Fibroblast of skin of left quadriceps (primary cell): Measurements from ENCODE around the gene JUNB.

ENCODE experiments used
- DNase-seq, 2 experiments: peaks; one replicate each; pipeline ENCODE4 v3.0.0-alpha.2; 2013; ENCODE audit warnings: low read depth in 2 of 2

Gene JUNB

DNA sequence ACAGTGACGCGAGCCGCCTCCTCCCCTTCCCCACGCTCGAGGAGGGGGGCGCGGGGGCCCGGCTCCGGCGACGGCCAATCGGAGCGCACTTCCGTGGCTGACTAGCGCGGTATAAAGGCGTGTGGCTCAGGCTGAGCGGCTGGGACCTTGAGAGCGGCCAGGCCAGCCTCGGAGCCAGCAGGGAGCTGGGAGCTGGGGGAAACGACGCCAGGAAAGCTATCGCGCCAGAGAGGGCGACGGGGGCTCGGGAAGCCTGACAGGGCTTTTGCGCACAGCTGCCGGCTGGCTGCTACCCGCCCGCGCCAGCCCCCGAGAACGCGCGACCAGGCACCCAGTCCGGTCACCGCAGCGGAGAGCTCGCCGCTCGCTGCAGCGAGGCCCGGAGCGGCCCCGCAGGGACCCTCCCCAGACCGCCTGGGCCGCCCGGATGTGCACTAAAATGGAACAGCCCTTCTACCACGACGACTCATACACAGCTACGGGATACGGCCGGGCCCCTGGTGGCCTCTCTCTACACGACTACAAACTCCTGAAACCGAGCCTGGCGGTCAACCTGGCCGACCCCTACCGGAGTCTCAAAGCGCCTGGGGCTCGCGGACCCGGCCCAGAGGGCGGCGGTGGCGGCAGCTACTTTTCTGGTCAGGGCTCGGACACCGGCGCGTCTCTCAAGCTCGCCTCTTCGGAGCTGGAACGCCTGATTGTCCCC lies at the start of gene JUNB:
Gene JUNB (plus strand): TSS at position 142 of the 706 bp plus-strand sequence. CDS start 286 bp downstream, at position 428.
- DNase-seq = peak; percentile 94 to 95

DNA sequence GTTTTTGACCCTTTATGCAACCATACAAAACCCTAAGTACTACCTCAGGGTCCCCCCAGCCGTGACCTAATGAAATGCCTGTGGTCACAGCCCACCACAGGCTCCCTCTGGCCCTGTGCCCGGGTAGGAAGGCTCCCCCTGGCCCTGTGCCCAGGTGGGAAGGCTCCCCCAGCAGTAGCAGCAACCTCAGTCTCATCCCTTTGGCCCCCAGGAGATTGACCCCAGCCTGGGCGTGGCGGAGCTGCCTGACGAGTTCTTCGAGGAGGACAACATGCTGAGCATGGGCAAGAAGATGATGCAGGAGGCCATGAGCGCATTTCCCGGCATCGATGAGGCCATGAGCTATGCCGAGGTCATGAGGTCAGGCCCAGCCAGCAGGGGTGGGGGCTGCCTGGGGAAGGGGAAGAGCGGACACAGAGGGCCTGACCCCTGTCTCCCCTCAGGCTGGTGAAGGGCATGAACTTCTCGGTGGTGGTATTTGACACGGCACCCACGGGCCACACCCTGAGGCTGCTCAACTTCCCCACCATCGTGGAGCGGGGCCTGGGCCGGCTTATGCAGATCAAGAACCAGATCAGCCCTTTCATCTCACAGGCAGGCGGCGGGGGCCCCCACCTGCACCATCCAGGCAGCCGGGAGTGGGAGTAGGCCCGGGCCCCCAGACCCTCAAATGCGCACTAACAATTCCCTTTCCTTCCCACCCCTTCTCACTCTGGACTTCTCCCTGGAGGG lies 46.0 kb upstream of the JUNB start:
- DNase-seq = no peak

DNA sequence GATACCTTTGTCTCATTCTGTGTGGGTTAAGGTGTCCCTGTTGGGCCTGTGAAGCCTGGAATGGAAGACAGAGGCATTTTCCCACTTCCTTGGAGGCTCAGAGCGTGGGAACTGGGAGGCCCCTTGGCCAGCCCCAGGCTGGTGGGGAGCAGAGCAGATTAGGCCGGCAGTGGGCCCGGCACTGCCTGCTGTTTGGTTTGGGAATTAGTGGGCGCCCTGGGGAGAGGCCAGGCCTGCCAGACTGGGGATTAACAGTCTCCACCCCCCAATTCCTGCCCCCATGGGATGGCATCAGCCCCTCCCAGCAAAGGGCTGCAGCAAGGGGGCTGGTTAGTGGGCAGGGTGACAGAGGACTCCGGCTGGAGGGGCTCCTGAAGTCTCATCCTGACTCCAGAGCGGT lies 42.8 kb upstream of the JUNB start:
- DNase-seq = no peak

DNA sequence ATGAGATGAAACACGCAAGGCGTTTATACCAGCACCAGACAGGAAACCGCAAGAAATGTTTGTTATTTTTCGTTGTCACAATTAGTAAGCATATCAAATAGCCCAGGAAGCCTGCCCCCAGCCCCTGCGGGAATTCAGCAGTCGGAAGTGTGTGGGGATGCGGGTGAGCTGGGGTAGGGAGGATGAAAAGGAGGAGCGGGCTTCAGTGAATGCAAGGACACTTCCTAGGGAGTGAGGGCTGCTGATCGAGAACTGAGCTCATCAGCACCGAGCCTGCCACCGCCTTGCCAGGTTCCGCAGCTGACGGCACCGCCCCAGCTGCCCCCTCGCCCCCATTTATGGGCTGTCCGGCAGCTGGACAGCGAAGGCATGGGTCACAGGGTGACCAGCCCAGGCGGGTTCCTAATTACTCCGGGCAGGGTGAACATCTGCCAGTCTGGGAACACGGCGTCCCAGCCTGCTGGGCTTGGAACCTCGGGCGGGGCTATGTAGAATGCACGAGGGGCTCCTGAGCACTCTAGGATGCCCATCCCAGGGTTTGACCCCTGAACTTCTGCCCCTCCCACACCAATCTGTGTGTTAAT lies 41.3 kb upstream of the JUNB start:
- no peak for DNase-seq

DNA sequence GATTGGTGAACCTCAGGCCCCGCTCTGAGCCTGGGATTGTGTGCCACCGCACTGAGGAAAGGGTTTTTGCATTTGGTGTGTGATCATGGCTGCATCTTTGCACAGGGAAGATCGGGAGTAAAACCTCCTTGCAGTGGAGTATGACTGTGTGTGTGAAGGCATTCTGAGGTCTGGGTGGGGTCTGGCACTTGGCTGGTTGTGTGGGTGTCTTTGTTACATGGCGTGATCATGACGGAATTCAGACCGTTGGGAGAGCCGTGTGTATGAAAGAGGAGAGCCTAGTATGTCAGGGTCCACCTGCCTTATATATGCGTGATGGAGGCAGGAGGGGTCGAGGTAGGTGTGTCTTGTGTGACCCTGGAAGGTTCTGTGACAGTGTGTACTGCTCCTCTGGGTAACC lies 40.4 kb upstream of the JUNB start:
- DNase-seq = no peak

DNA sequence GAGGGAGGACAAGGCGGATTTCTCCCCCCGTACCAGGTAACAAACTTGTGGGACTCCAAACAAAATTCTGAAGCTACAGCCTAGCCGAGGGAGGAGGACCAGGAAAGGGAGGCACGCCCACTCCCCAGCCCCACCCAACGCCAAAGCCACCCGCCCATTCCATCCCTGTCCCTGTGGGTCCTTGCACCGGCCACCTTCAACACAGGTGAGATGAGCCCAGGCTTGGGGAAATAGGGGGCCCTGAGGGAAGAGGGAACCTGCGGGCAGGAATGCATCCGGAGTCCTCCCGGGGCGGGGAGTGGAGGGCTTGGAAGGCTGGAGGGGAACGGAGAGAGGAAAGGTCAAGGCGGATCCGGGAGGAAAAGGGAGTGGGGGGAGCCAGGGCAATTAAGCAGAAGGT lies 39.7 kb upstream of the JUNB start, which contains the start of gene BEST2:
Gene BEST2 (plus strand): TSS at position 157 of the 400 bp plus-strand sequence. CDS start 802 bp downstream, outside the sequence.
- DNase-seq = no peak

DNA sequence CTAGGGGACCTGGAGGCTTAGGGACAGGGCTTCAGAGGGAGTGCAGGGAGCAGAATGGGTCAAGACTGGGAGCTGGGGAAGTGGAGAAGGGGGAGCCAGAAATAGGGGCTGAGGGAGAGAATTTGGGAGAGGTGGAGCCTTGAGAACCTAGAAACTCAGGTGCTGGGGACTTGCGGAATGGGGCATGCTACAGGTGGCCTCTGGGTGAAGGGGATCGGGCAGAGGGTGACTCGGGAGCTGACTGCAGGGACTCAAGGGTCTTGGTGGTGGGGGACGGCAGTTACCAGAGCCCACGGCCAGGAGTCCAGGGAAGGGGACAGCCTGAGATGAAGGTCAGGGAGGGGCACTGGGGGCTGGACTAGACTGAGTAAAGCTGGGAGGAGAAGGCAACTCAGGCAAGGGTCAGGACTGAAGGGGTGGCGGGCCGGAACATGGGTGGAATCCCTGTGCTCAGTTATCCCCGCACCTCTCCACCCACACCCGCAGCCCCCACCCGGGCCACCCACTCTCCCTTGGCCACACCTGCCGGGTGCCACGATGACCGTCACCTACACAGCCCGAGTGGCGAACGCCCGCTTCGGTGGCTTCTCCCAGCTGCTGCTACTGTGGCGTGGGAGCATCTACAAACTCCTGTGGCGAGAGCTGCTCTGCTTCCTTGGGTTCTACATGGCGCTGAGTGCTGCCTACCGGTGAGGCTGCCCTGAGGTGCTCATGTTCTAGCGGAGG lies 39.1 kb upstream of the JUNB start:
- no peak for DNase-seq

DNA sequence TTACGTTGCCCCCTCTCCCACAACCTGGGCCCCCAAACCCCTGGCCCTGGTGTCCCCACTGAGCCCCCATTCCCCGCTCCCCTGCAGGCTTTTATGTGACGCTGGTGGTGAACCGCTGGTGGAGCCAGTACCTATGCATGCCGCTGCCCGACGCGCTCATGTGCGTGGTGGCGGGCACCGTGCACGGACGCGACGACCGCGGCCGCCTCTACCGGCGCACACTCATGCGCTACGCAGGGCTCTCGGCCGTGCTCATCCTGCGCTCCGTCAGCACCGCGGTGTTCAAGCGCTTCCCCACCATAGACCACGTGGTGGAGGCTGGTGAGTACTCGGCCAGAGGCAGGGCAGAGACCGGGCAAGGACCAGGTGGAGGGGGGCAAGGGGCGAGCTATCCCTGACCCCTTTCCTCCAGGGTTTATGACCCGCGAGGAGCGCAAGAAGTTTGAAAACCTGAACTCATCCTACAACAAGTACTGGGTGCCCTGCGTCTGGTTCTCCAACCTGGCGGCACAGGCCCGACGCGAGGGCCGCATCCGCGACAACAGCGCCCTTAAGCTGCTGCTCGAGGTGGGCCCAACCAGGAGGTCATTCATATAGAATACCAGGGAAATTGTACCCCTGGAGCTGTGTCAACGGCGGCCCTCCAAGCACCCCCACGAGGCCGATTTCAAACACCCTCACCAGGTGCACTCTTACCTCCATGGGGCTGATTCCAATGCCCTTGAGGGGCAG lies 36.7 kb upstream of the JUNB start:
- DNase-seq = no peak

DNA sequence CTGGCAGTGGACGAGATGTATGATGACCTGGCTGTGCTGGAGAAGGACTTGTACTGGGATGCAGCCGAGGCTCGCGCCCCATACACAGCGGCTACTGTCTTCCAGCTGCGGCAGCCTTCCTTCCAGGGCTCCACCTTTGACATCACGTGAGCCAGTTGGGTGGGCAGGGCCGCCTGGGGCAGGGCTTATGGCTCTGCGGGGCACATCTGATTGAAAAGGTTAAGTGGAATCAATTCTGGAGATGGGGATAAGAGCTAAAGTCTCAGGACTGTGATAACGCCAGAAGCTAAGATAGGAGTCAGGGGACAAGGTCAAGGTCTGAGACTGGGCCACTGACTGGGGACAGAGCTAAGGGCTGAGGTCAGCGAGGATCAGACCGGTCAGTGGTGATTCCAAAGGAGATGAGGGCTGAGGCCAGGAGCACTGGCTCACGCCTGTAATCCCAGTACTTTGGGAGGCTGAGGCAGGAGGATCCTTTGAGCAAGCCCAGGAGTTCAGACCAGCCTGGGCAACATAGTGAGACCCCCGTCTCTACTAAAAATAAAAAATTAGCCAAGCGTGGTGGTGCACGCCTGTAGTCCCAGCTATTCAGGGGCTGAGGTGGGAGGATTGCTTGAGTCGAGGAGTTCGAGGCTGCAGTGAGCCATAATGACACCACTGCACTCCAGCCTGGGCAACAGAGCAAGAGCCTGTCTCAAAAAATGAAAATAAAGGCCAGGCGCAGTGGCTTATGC lies 35.0 kb upstream of the JUNB start:
- no peak for DNase-seq

DNA sequence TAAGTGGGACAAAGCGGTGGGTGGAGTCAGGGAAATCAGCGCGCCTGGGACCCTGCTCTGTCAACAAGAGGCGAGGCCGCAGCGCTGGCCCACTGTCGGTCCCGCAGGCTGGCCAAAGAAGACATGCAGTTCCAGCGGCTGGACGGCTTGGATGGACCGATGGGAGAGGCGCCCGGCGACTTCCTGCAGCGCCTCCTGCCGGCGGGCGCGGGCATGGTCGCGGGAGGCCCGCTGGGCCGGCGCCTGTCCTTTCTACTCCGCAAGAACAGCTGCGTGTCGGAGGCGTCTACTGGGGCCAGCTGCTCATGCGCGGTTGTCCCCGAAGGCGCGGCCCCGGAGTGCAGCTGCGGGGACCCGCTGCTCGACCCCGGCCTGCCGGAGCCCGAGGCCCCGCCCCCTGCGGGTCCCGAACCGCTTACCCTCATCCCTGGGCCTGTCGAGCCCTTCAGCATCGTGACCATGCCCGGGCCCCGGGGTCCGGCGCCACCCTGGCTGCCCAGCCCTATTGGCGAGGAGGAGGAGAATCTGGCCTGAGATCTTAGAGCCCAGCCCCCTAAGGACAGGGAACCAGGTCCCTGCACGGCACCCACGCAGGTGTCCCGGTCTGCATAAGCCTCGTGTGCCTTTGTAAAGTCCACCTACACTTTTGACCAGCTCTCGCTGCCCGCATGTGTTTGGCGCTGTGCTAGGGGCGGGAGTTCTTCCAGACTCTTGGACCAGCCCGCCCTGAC lies 33.6 kb upstream of the JUNB start:
- DNase-seq = no peak

DNA sequence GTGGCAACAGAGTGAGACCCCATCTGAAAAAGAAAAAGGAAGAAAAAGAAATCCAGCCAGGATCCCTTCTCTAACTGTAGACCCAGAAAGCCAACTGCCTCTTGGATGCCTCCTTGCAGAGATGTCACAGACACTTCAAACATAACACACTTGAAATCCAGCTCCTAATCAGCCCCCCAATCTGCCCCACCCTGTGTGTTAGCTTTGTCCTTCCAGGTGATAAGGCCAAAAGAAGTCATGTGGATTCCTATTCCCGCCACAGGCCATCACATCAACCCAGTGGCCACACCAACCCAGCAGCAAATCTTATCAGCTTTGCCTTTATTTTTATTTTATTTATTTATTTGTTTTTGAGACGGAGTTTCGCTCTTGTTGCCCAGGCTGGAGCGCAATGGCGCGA lies 31.6 kb upstream of the JUNB start:
- no peak for DNase-seq

DNA sequence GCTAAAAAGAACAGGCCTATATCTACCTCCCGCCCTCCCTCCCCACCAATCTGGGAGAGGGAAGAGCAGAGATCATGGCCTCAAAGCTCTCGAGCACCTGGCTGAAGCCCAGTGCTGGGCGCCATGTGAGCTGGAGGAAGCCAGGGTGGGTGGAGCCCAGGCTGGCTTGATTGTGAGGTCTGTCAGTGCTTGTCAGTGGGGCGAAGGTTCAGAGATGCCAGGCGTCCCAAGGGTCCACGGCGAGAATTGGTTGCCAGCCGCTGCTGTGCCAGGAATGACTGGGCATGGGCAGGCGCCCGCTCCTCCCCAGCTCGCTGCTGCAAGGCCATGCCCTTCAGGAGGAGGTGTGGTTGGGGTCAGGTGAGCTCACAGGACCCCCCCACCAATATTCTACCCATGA lies 28.2 kb upstream of the JUNB start:
- DNase-seq = no peak

DNA sequence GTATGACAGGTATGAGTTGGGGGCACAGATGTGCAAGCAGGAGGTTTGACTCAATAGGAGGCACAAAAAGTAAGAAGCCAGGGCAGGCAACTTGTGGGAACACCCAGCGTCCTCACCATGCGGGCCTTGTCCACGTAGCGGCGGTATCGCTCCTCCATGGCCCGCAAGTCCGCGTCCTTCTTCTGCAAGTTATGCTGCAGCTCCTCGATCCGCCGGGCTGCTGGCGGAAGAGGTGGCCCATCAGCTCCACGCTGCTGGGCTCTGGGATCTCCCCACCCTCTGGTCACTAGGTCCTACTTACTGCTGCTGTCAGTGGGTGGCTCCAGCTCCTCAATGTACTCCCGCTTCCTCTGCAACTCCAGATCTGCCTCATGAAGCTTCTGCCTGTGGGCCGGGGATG lies 26.6 kb upstream of the JUNB start:
- no peak for DNase-seq

DNA sequence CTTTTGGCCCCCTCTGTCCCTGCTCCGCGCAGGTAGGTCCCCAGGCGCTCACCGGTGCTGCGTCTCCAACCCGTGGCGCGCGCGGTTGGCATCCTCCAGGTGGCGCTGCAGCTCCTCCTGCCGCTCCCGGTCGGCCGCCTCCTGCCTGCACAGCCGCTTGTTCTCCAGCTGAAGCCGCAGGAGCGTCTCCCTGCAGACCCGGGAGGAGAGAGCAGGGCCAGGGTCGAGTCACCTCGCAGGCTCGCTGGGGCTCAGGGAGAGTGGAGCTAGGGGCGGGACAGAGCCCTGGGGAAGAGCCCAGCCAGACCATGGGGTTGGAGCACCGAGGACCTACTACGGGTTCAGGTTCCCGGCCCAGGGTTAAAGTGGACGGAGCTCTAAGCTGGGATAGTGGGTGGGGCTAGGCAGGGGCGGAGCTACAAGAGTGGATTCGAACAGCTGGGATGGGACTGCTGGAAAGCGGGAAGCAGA lies 25.2 kb upstream of the JUNB start:
- DNase-seq = peak in 1 of 2 experiments; percentile 50

DNA sequence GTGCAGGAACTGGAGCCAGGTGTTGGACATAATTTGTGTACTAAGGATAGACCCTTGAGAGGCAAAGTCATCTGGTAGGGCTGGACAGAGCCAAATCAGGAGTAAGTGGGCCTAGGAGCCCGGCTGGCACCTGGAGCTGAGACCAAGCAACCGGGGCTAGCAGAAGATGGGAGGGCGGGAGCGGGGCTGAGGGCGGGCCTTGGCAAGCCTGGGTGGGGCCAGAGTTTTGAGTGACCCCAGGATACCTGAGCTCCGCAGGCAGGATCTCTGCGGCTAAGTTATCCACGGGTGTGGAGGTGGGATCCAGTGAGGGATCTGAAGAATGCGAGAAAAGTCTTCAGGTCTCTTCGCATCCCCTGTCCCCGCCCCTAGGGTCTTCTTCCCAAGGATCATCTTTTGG lies 24.1 kb upstream of the JUNB start:
- DNase-seq = no peak

DNA sequence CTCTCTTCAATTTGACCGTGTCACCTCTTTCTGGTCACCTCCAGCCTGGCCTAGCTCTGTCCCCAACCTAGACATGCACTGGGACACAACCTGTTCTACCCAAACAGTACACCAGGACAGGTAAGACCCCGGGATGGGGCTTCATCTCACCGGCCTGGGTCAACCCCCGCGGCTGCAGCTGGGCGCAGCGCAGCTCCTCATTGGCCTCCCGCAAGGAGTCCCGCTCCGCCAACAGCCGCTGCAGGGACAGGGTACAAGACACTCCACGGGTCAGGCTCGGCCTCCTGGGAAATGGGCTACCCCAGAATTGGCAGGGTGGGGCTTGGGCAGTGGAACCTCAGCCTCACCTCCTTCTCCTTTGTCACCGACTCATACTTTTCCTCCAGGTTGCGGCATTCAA lies 23.6 kb upstream of the JUNB start:
- no peak for DNase-seq

DNA sequence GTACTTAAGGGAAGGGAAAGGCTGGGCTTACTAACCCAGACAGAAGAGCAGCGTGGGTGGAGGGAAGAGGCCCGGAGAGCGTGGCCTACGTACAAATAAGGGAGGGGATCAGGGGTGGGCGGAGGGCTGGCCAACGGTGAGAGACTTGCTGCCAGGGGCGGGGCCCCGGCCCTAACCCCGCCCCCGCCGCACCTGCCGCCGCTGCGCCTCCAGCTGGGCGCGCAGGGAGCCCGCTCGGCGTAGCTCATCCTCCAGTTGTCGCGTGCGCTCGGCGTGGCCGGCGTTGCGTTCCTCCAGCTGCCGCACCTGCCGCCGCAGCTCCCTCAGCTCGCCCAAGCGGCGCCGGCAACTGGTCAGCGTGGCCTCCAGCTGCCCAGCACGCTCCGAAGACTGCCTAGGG lies 21.6 kb upstream of the JUNB start:
- DNase-seq = no peak

DNA sequence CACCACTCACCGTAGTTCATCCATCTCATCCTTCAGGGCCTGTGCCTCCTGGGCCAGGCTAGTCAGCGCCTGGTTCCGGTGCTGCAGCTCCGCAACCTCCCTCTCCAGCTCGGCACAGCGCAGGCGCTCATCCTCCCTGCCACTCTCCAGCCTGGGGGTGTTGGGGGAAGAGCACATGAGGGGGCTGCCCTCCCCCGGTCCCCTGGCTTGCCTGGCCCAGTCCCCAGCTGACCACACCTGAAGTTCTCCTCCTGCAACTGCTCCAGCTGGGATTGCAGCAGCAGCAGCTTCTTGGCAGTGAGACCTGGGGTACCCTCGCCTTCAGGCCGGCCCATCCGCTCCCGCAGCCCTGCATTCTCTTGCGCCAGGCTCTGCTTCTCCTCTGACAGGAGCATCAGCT lies 20.4 kb upstream of the JUNB start:
- DNase-seq = no peak

DNA sequence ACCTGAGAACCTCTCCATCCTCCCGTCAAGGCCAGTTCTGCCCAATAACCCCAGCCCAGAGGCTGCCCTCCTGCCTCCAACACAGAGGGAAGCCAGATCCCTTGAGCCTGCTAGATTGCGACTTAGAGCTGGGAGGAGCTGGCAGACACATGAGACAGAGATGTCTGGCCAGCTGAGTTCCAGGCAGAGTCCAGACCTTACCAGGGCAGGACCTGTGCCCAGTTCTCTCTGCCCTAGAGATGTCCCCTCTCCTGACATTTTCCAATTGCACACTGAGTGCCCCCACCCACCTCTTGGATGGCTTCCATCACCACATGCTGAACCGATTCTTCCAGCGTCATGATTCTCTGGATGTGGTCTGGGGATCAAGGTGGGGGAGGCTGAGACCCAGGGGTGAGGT lies 19.0 kb upstream of the JUNB start:
- no peak for DNase-seq

DNA sequence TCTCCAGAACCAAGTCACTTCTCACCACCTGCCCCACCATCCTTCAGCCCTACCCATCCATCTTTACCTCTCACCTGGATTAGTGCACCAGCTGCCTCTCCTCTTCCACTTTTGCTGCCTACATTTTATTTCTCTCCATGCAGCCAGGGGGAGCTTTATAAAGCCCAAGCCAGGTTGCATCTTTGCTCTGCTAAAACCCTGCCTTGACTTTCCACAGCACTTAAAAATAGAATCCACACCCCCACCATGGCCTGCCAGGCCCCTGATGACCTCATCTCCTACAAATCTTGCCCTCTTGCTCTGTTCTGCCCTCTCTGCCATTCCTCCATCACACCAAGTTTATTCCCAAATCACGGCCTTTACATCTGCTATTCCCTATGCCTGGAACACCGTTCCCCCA lies 17.7 kb upstream of the JUNB start:
- no peak for DNase-seq
